CD4-positive, alpha-beta T cell (primary cell): Measurements from ENCODE around the gene ABHD5. TPM values are rescaled to one million over a fixed set of nuclear protein-coding genes. Genes with fewer than 3 reads are reported as not detected.

ENCODE experiments used
- ATAC-seq: fragments of 200-7000 bp; cut with Tn5 transposase; one replicate; pipeline ENCODE4 v1.10.0; 2022; ENCODE audit warnings: mild to moderate bottlenecking; ENCODE audit not compliant: poor library complexity
- CTCF ChIA-PET: fragments of 350-600 bp; sonication (Branson Sonifier 250); formaldehyde crosslinking; loops from one replicate; lab custom pipeline; 2021; ENCODE audit warnings: antibody characterized with exemption, inconsistent platforms; lab: Charles Lee
- POLR2A ChIA-PET: fragments of 350-600 bp; sonication (Branson Sonifier 250); formaldehyde crosslinking; loops from one replicate; lab custom pipeline; 2021; ENCODE audit warnings: antibody characterized with exemption, inconsistent platforms; lab: Charles Lee
- DNase-seq, 14 experiments: peaks; one replicate each; pipeline ENCODE4 v3.0.0-alpha.2; 2013 to 2020; ENCODE audit warnings: mixed read lengths in 2 of 14
- H3K27ac ChIP-seq, 2 donors: one replicate each; pipeline versions ENCODE4 v1.5.1 to v1.7.0; 2013; ENCODE audit warnings: low read length in 2 of 2, low read depth in 1 of 2, mild to moderate bottlenecking in 1 of 2
- H3K27me3 ChIP-seq, 2 experiments: 1 replicate in 1 of 2; 2 replicates in 1 of 2; pipeline versions ENCODE4 v1.6.1 to v1.7.0; 2013; ENCODE audit warnings: low read length in 2 of 2, control low read depth in 1 of 2, mild to moderate bottlenecking in 1 of 2, moderate library complexity in 1 of 2; ENCODE audit not compliant: insufficient read depth in 2 of 2, control insufficient read depth in 1 of 2
- H3K36me3 ChIP-seq: one replicate; pipeline ENCODE4 v1.6.1; 2013; ENCODE audit warnings: low read length, control low read depth; ENCODE audit not compliant: insufficient read depth
- H3K4me1 ChIP-seq: one replicate; pipeline ENCODE4 v1.6.1; 2013; ENCODE audit warnings: low read length, control low read depth; ENCODE audit not compliant: insufficient read depth
- H3K4me3 ChIP-seq: one replicate; pipeline ENCODE4 v1.5.1; 2013; ENCODE audit warnings: mild to moderate bottlenecking, low read length, moderate library complexity
- H3K9me3 ChIP-seq, 2 experiments: 1 replicate in 1 of 2; 2 replicates in 1 of 2; pipeline versions ENCODE4 v1.6.1 to v1.7.0; 2013; ENCODE audit warnings: low read length in 2 of 2, mild to moderate bottlenecking in 2 of 2, control low read depth in 1 of 2, moderate library complexity in 1 of 2; ENCODE audit not compliant: control insufficient read depth in 1 of 2, insufficient read depth in 1 of 2
- H3K27ac Mint-ChIP-seq: one replicate; pipeline ENCODE4 v1.8.0; 2020; ENCODE audit warnings: mixed read lengths
- H3K27me3 Mint-ChIP-seq: one replicate; pipeline ENCODE4 v1.8.0; 2021; ENCODE audit warnings: mixed read lengths
- H3K36me3 Mint-ChIP-seq: one replicate; pipeline ENCODE4 v1.8.0; 2021; ENCODE audit warnings: low read depth, mixed read lengths
- H3K4me1 Mint-ChIP-seq: one replicate; pipeline ENCODE4 v1.8.0; 2021; ENCODE audit warnings: low read depth, mixed read lengths
- H3K4me3 Mint-ChIP-seq: one replicate; pipeline ENCODE4 v1.8.0; 2020; ENCODE audit warnings: mild to moderate bottlenecking, mixed read lengths
- H3K9me3 Mint-ChIP-seq: one replicate; pipeline ENCODE4 v1.8.0; 2020; ENCODE audit warnings: mixed read lengths
- intact Hi-C, 2 experiments: fragments of 100-400 bp; cut with DNase I in 1 of 2; cut with micrococcal nuclease in 1 of 2; formaldehyde crosslinking; loops; one replicate each; pipeline versions ENCODE4 v1.15.1 to v1.9.0; 2023 to 2025; cut with DNase I, micrococcal nuclease
- polyA plus RNA-seq, 2 donors: library from polyadenylated mRNA; unstranded; fragments of 120-200 nt; gene quantifications; one replicate each; pipeline ENCODE4 v1.2.1, GENCODE V29; 2013
- total RNA-seq, 174 experiments: library from RNA in 2 of 174; stranded (reverse) in 2 of 174; gene quantifications; one replicate each; pipeline ENCODE4 v1.2.3 and lab custom pipeline; 2021 to 2026
- TF ChIP-seq, protein P1 (sequence below): fragments of 200-600 bp; IDR thresholded peaks from one replicate; pipeline ENCODE4 v1.8.0; 2022; ENCODE audit warnings: antibody characterized with exemption, mild to moderate bottlenecking

Gene ABHD5
- 1 to 10 TPM; 6.4 to 9.3 TPM for total RNA-seq
- polyA plus RNA-seq (2013, experiment 1 of 2): 6.3 TPM
- polyA plus RNA-seq (2013, experiment 2 of 2): 7.9 TPM
- total RNA-seq (lab: John Stamatoyannopoulos, UW): 10.0 to 42.4 (median 20.4) reads per million in 172 experiments

DNA sequence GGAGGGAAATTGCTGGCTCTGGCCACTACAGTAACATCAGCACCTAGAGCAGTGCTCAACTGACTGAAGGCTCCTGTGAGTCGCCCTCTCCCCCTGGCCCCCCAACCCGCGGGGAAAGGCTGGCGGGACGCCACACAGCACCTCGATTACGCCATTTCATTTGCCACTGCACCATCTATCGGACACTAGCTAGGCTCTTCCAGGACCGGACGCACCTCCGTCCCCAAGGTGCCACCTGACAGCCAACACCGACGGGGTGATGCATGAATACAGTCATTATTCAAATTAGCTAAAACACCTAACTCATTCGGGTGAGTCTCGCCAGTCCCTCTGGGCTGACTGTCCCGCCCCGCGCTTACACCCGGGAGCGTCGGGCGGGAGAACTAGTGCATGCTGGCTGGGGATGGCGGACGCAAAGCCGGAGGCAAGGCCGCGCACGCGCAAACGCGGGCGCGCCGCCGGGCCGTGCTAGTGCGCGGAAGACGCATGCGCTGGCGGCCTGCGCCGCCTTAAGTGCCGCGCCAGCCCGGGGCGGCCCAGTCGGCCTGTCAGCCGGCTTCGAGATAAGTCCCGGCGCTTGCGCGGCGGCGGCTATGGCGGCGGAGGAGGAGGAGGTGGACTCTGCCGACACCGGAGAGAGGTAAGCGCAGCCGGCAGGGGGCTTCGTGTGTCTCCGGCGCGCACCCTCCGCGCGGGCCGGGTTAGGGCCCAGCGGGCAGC lies at the start of gene ABHD5:
TSS of gene ABHD5 (plus strand) at position 539 of the 720 bp plus-strand sequence. CDS start at position 594, 55 bp downstream.
- Histone ChIP-seq H3K36me3 (no peaks in the 10 kb centered on the region), H3K27ac (peak within 1 kb of the TSS; percentile 59 to 67), H3K4me1 (peaks cover 18% of the 10 kb centered on the region), H3K4me3 (peak within 1 kb of the TSS; percentile 64), H3K27me3 (no peaks in the 10 kb centered on the region), H3K9me3 (no peaks in the 10 kb centered on the region)
- intact Hi-C loops: loop anchor here (2.0 to 10.0 kb wide), 5 partner anchors 66 to 817 kb away; partner anchors contain the start of genes ANO10 (in 1 of the 2), POMGNT2 (in 1 of the 2) and TCAIM (in 1 of the 2)
- Mint-ChIP-seq H3K4me3 (peak within 1 kb of the TSS; percentile 96), H3K36me3 (peaks cover 8% of the 10 kb centered on the region), H3K27ac (peak within 1 kb of the TSS; percentile 93), H3K27me3 (no peaks in the 10 kb centered on the region), H3K9me3 (no peaks in the 10 kb centered on the region), H3K4me1 (peaks cover 33% of the 10 kb centered on the region)
- TF ChIP-seq, protein P1, sequence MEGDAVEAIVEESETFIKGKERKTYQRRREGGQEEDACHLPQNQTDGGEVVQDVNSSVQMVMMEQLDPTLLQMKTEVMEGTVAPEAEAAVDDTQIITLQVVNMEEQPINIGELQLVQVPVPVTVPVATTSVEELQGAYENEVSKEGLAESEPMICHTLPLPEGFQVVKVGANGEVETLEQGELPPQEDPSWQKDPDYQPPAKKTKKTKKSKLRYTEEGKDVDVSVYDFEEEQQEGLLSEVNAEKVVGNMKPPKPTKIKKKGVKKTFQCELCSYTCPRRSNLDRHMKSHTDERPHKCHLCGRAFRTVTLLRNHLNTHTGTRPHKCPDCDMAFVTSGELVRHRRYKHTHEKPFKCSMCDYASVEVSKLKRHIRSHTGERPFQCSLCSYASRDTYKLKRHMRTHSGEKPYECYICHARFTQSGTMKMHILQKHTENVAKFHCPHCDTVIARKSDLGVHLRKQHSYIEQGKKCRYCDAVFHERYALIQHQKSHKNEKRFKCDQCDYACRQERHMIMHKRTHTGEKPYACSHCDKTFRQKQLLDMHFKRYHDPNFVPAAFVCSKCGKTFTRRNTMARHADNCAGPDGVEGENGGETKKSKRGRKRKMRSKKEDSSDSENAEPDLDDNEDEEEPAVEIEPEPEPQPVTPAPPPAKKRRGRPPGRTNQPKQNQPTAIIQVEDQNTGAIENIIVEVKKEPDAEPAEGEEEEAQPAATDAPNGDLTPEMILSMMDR: peak; percentile 48
- ChIA-PET CTCF (no interaction called here), POLR2A (interaction anchor here (0.7 to 1.9 kb wide), 5 partner anchors 16 to 145 kb away, joined by 3 to 12 read pairs (median 5); partner anchors contain the start of gene ANO10)
- peak; percentile 92 for ATAC-seq
- peak; percentile 92 to 99 (median 97) for DNase-seq

DNA sequence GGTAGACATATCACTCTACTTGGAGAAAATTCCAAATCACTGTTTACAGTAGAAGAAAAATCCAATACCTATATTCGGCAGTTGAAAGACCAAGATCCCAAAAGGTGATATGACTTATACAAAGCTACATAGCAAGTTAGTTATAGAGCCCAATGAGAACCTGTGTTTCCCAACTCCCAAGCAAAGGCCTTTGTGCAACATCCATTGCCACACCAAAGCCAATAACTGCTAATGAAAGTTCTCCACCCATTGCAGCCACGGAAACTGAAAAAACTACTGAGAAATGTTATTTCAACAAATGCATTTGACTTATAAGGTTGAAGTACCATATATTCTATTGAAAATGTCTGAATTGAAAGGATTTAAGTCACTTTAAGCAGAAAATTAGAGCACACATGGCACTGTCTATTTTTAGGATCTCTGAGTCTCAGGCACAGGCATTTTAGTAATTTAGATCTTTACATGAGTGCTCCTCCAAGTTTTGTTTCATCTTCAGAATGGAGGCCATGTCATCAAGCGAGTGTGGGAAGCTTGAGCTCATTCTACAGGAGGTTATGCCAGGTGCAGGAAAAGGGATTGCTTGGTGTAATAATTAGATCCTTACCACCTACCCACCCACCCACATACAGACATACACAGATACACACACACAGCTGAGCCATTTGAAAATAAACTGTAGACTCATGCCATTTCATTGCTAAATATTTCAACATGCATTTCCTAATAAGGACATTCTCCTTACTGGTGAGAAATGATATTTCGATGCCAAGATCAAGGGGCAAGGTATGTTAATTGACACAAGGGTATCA lies 49.2 kb upstream of the ABHD5 start:
- Mint-ChIP-seq H3K4me1 (no peaks in the 10 kb centered on the region), H3K36me3 (no peaks in the 10 kb centered on the region), H3K4me3 (no peak overlapping the region), H3K27ac (no peak overlapping the region), H3K27me3 (peaks cover 17% of the 10 kb centered on the region), H3K9me3 (no peaks in the 10 kb centered on the region)
- Histone ChIP-seq H3K27ac (no peak overlapping the region), H3K27me3 (no peaks in the 10 kb centered on the region), H3K4me3 (no peak overlapping the region), H3K9me3 (no peaks in the 10 kb centered on the region), H3K4me1 (peaks cover 3% of the 10 kb centered on the region), H3K36me3 (no peaks in the 10 kb centered on the region)
- ATAC-seq (no peak), DNase-seq (no peak)
- ChIA-PET POLR2A (no interaction called here), CTCF (no interaction called here)
- intact Hi-C loops: no loop called here
- TF ChIP-seq, protein P1: no peak

DNA sequence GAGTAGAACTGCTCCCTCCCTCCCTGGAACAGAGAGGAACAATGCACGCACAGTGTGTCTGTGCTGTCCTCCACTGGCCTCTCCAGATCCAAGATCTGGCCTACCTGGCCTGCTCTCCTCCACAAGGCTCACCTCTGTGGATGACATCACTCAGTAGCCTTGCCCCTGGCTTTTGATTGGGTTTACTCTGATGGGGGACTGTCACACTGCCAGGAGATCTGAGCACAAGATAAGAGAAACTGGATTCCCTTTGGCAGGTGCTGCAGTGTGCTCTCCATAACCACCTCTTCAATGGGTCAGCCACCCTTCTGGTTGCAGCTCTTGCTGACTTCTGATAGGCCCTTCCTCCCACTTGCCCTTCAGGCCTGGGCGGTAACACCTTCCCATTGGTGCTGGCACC lies 46.3 kb upstream of the ABHD5 start:
- TF ChIP-seq, protein P1: no peak
- no peak overlapping the region for H3K4me3 ChIP-seq
- no peaks in the 10 kb centered on the region for H3K9me3 Mint-ChIP-seq
- ATAC-seq: no peak
- no peak for DNase-seq
- no peak overlapping the region for H3K4me3 Mint-ChIP-seq
- H3K4me1 ChIP-seq: no peaks in the 10 kb centered on the region
- H3K36me3 ChIP-seq: no peaks in the 10 kb centered on the region
- H3K27me3 Mint-ChIP-seq: peaks cover 22% of the 10 kb centered on the region
- H3K27ac Mint-ChIP-seq: no peak overlapping the region
- H3K27ac ChIP-seq: no peak overlapping the region
- intact Hi-C loops: no loop called here
- H3K36me3 Mint-ChIP-seq: no peaks in the 10 kb centered on the region
- H3K27me3 ChIP-seq: no peaks in the 10 kb centered on the region
- no peaks in the 10 kb centered on the region for H3K4me1 Mint-ChIP-seq
- POLR2A ChIA-PET: no interaction called here
- no peaks in the 10 kb centered on the region for H3K9me3 ChIP-seq
- CTCF ChIA-PET: no interaction called here
